Type B pancreatic cell (in vitro differentiated cells): ENCODE data around the gene CHADL. TPM values are rescaled to one million over a fixed set of nuclear protein-coding genes. Genes with fewer than 3 reads are reported as not detected.
"Not testable (repeated sequence)": the region's sequence is repeated elsewhere in the genome, so short reads cannot be mapped to it uniquely, and the experiment has no call there.

Experiments
- DNase-seq: peaks from one replicate; pipeline ENCODE4 v3.0.0; 2021; ENCODE audit warnings: mixed read lengths; ENCODE audit not compliant: unreplicated experiment; ENCODE audit errors: extremely low spot score
- H3K27ac Mint-ChIP-seq: 2 replicates; pipeline ENCODE4 v1.8.0; 2021; ENCODE audit warnings: mild to moderate bottlenecking, mixed read lengths
- H3K27me3 Mint-ChIP-seq: 2 replicates; pipeline ENCODE4 v1.8.0; 2021; ENCODE audit warnings: mixed read lengths
- H3K36me3 Mint-ChIP-seq: 2 replicates; pipeline ENCODE4 v1.8.0; 2021; ENCODE audit warnings: mixed read lengths
- H3K4me1 Mint-ChIP-seq: one replicate; pipeline ENCODE4 v1.8.0; 2021; ENCODE audit warnings: mixed read lengths; ENCODE audit not compliant: unreplicated experiment
- H3K4me3 Mint-ChIP-seq: 2 replicates; pipeline ENCODE4 v1.8.0; 2021; ENCODE audit warnings: mild to moderate bottlenecking, mixed read lengths
- H3K9me3 Mint-ChIP-seq: 2 replicates; pipeline ENCODE4 v1.8.0; 2021; ENCODE audit warnings: mixed read lengths
- microRNA-seq: library from miRNA; unstranded; fragments of <30 nt; microRNA quantifications from one replicate; pipeline ENCODE4, GENCODE V29; 2020
- total RNA-seq: library from RNA; stranded (reverse); gene quantifications from 2 replicates; pipeline ENCODE4 v1.2.1, GENCODE V29; 2021; ENCODE audit warnings: low replicate concordance
- TF ChIP-seq, protein P1 (sequence below): fragments of 200-600 bp; sonication (generic); conservative IDR thresholded peaks from 2 replicates; pipeline ENCODE4 v1.5.0; 2021; ENCODE audit warnings: antibody characterized with exemption, mild to moderate bottlenecking

CHADL gene
- total RNA-seq, 1 donor from 2014 or later = 1.1 TPM

DNA sequence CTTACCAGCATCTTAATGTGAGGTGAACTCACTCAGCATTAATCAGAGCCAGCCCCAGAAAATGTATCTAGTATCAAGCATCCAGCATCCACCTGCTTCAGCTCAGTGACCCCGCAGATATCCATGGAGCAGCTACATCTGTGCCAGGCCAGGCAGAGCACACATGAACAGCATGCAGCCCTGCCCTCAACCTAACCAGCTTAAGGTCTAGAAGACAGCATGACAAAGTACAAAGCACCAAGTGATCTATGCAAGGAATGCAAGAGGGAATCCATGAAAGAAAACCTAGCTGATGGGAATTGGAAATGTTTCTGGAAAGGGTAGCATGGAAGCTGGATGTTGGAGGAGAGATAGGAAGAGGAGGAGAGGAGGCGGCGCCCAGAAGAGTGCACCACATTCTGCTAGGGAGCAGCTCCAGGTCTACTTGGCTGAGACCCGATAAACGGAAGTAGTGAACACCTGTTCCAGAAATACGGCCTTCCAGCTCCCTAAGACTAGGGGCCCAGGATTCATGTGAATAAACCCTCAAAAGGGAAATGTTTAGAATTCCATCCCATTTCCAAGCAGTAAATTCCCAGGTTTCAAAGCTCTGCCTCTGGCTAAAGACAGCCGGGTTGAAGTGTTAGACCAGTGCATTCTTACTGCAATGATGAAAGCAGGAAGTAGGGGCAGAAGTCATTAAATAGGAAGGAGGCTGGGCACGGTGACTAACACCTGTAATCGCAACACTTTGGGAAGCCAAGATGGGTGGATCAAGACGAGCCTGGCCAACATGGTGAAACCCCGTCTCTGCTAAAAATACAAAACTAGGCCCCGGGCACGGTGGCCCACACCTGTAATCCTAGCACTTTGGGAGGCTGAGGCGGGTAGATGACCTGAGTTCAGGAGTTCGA, 59.1 kb downstream of the CHADL start:
- TF ChIP-seq, protein P1, sequence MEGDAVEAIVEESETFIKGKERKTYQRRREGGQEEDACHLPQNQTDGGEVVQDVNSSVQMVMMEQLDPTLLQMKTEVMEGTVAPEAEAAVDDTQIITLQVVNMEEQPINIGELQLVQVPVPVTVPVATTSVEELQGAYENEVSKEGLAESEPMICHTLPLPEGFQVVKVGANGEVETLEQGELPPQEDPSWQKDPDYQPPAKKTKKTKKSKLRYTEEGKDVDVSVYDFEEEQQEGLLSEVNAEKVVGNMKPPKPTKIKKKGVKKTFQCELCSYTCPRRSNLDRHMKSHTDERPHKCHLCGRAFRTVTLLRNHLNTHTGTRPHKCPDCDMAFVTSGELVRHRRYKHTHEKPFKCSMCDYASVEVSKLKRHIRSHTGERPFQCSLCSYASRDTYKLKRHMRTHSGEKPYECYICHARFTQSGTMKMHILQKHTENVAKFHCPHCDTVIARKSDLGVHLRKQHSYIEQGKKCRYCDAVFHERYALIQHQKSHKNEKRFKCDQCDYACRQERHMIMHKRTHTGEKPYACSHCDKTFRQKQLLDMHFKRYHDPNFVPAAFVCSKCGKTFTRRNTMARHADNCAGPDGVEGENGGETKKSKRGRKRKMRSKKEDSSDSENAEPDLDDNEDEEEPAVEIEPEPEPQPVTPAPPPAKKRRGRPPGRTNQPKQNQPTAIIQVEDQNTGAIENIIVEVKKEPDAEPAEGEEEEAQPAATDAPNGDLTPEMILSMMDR = no peak
- peak; percentile 44 for DNase-seq
- no peak overlapping the region for H3K4me3 Mint-ChIP-seq
- peak overlapping the region; percentile 11 for H3K27ac Mint-ChIP-seq
- no peaks in the 10 kb centered on the region for H3K27me3 Mint-ChIP-seq
- peaks cover 22% of the 10 kb centered on the region for H3K36me3 Mint-ChIP-seq
- no peaks in the 10 kb centered on the region for H3K4me1 Mint-ChIP-seq
- H3K9me3 Mint-ChIP-seq = peaks cover 3% of the 10 kb centered on the region

DNA sequence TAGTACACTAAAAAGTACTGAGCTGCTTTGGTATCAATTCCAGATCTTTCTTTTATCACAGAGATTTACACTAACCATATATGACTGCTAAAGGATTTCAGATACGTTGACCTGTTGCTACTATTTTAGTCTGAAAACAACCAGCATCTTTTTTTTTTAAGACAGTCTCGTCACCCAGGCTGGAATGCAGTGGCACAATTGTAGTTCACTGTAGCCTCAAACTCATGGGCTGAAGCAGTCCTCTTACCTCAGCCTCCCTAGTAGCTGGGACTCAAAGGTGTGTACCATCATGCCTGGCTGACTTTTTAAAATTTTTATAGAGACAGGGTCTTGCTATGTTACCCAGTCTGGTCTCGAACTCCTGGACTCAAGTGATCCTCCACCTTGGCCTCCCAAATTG, 59.8 kb downstream of the CHADL start:
- no peaks in the 10 kb centered on the region for H3K27me3 Mint-ChIP-seq
- H3K4me1 Mint-ChIP-seq = no peaks in the 10 kb centered on the region
- H3K36me3 Mint-ChIP-seq = peaks cover 27% of the 10 kb centered on the region
- no peak for DNase-seq
- H3K27ac Mint-ChIP-seq = no peak overlapping the region
- H3K9me3 Mint-ChIP-seq = peaks cover 3% of the 10 kb centered on the region
- TF ChIP-seq, protein P1 = no peak
- no peak overlapping the region for H3K4me3 Mint-ChIP-seq

DNA sequence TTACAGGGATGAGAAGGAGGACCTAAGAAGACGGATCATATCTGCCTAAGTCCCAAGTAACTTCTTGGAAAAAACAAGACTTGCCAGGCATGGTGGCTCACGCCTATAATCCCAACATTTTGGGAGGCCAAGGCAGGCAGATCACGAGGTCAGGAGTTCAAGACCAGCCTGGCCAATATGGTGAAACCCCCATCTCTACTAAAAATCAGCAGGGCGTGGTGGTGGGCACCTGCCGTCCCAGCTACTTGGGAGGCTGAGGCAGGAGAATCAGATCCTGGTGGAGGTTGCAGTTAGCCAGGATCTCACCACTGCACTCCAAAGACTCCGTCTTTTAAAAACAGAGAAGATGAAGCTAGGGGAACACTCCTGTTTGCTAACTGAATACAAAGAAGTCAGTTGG, 60.4 kb downstream of the CHADL start:
- peaks cover 27% of the 10 kb centered on the region for H3K36me3 Mint-ChIP-seq
- not testable (repeated sequence) for H3K4me1 Mint-ChIP-seq, H3K9me3 Mint-ChIP-seq, H3K4me3 Mint-ChIP-seq, H3K27ac Mint-ChIP-seq, H3K27me3 Mint-ChIP-seq
- DNase-seq = peak; percentile 36

Small RNA genes lying within 50 kb of the gene (microRNA-seq; reads per million reads assigned to microRNA genes)
- gene MIR6889 = not detected

Other genes with a start within 250 kb of the CHADL start
- gene EP300, start 148.3 kb downstream of the CHADL start, total RNA-seq = 87.2 and 95.8 TPM in 2 replicates
- gene L3MBTL2, start 35.6 kb downstream of the CHADL start, total RNA-seq = 24.5 and 32.7 TPM in 2 replicates
- 83.7 and 98.9 TPM in 2 replicates for gene RANGAP1, start 45.3 kb upstream of the CHADL start, total RNA-seq
- 74.3 and 76.2 TPM in 2 replicates for gene ZC3H7B, start 60.6 kb upstream of the CHADL start, total RNA-seq
- gene TEF, start 141.0 kb upstream of the CHADL start, total RNA-seq = 10.5 TPM in 2 replicates
- 47.4 and 54.5 TPM in 2 replicates for gene TOB2, start 205.9 kb upstream of the CHADL start, total RNA-seq
- 38.2 and 54.8 TPM in 2 replicates for gene PHF5A, start 227.8 kb upstream of the CHADL start, total RNA-seq
- gene ACO2, start 228.2 kb upstream of the CHADL start, total RNA-seq = 107 and 142 TPM in 2 replicates